Brain pericyte (primary cell): ENCODE data around the gene DNASE1.
A peak's percentile ranks its signal among the peaks of the same experiment; 100 is the strongest.

Experiments
- DNase-seq: peaks from one replicate; pipeline ENCODE4 v3.0.0-alpha.2; 2012; ENCODE audit warnings: low read depth, low spot score

The DNASE1 gene

DNA sequence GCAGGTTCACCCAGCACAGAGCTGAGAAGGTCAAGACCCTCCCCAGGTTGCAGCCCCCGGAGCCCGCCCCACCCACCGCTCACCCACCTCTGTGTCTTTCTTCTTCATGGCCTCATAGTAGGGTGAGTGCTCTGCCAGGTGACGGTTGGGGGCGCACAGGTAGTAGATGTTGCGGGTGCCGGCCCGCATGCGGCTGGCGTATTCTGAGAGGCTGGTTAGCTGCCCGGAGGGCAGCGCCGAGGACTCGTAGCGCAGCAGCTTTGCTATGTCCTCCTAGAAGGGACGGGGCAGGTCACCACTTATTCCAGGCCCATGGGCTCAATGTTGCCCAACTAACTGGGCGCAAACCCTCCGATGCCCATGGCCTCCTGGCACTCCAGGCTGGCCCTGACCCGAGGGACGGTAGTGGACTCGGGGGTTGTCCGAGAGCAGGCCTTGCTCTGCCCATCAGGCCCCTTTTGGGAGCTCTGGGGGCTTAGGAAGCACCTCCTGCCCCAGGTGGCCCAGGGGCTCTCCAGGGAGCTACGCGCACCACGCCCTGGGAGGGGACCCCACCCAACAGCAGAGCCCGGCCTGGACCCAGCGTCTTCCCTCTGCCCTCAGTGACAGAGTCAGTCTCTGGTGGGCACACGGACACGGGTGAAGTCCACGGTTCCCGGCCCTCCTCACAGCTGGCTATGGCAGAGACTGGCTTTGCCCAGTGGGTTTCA is 9.9 kb downstream of the DNASE1 start:
- no peak for DNase-seq

- DNase-seq, result no peak
These were observed 11.0 kb downstream of the DNASE1 start for GRCh38 chr16:3665508-3665907.

DNA sequence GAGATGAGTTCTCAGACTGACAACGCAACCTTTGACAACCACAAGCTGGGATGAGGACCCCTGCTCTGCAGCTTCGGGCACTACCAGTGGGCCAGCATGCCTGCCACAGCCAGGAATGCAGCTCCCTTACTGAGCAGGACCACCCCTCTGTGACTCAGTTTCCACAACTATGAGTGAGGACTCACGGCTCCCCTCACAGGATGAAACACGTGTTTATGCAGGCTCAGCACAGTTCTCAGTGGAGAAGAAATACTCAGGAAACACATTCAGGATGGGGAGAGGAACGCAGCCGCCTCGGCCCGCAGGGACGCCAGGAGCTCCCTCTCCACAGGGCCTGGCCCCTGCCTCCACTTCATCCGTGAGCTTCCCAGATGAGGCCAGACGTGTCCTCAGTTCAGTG is 14.1 kb downstream of the DNASE1 start:
- DNase-seq, result no peak

GRCh38 chr16:3669082-3669481 is 14.6 kb downstream of the DNASE1 start:
- no peak for DNase-seq

DNA sequence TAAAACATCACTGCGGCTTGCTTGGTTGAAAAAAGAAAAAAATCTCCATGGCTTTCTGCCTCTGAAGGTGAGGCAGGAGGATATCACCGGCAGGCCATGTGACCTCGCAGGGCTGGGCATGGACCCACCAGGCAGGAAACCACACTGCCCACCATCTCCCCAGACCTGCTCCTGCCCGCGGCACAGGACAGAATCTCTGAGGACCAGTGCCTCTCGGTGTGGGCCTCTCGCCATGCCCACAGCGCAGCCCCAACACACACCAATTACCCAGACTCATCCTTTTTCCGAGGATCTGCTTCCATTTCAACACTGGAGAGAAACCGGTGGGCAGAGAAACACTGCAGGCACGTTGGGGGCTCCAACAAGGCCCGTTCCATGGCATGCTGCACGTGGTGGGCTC is 16.2 kb downstream of the DNASE1 start:
- no peak for DNase-seq

- no peak for DNase-seq
These were observed 16.9 kb downstream of the DNASE1 start for GRCh38 chr16:3671424-3671823.

GRCh38 chr16:3672571-3673041 is 18.1 kb downstream of the DNASE1 start:
- no peak for DNase-seq

DNA sequence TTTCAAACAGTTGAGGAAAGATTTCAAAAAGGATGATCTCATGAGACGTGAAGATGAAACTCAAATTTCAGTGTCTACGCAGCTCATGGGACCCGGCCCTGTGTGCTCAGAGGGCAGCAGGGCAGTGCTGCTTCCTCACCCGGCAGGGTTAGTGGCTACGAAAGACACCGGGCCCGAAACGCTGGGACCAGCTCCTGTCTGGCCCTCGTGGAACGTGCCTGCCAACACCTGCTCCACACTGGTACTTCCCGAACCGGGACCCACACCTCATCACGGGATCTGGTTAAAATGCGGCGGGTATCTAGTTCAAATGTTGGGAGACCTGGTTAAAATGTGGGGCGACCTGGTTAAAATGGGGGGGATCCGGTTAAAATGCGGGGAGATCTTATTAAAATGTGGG is 18.7 kb downstream of the DNASE1 start:
- DNase-seq, result no peak

DNA sequence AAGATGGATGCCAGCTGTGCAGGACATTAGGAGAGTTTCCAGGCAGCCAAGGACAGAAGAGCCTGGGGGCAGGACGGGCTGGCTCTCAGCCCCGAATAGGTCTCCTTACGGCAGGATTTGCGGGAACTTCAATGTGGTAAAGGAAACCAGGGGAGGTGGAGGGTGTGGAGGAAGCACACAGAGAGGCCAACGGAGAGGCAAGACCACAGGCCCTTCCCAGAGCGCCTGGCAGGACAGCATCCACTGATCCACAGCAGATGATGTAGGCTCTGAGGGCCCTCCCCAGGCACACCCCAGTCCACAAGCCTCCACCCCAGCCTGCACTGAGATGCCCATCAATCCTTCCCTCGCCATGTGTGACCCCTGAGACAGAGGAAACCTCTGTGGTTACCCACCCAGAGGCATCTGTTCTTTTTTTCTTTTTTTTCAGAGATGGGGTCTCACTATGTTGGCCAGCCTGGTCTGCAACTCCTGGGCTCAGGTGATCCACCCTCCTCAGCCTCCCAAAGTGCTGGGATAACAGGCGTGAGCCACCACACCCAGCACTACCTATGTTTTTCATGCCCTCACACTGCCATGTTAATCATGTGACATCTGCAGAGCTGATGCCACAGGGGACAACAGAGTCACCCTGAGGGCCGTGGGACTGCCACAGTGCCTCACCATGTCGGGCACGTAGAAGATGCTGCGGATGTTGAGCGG is 19.3 kb downstream of the DNASE1 start:
- no peak for DNase-seq

GRCh38 chr16:3674513-3675295 is 20.2 kb downstream of the DNASE1 start:
- no peak for DNase-seq

DNA sequence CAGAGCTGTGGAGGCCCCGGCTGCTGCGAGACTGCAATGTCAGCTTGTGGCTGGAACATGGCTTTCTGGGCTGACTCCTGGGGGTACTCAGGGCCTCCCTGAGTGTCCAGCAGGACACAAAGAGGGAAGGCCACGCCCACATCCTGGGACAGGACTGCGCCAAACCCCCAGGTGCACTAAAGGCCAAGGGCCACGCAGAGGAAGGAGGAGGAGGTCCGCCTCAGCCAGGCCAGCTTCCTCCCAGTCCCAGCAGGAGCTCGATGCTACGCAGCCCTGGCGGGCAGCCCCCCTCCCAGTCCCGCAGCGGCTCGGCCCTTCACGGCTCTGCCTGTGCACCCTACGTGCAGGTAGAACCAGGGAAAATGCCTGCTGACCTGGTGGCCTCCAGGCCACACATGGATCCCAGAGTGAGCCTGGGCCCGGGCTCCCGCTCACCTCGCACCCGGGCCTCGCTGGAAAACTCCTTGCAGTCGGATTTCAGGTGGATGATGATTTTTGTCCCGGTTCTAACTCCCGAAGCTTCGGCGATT is 21.2 kb downstream of the DNASE1 start:
- DNase-seq, result no peak

DNA sequence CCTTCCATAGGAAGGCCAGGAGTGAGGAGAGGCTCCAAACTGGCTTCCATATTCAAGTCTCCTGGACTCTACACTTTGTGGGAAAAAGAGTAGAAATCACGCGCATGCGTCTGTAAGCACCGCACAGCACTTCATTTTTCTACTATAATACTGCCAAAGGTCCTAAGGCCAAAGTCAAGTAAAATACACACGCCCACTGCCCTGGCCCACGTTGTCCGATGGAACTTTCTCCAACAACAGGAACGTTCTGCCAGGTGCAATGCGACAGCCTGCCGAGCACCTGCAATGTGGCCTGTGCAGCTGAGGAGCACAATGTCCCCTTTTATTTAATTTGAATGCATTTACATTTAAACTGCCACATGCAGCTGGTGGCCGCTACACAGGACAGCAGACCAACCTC is 23.5 kb downstream of the DNASE1 start:
- no peak for DNase-seq

- DNase-seq, result no peak
These were observed 26.7 kb downstream of the DNASE1 start for GRCh38 chr16:3681206-3681605.

DNA sequence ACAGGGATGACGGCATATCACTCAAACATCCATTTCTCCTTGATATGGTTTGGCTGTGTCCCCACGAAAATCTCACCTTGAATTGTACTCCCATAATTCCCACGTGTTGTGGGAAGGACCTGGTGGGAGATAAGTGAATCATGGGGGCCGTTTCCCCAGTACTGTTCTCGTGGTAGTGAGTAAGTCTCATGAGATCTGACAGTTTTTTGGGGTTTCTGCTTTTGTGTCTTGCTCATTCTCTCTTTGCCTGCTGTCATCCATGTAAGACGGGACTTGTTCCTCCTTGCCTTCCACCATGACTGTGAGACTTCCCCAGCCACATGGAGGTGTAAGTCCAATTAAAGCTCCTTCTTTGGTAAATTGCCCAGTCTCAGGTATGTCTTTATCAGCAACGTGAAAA is 32.5 kb downstream of the DNASE1 start:
- DNase-seq, result no peak

GRCh38 chr16:3687792-3688191 is 33.3 kb downstream of the DNASE1 start:
- DNase-seq, result no peak

- no peak for DNase-seq
These were observed 35.2 kb downstream of the DNASE1 start for GRCh38 chr16:3689731-3690130.

DNA sequence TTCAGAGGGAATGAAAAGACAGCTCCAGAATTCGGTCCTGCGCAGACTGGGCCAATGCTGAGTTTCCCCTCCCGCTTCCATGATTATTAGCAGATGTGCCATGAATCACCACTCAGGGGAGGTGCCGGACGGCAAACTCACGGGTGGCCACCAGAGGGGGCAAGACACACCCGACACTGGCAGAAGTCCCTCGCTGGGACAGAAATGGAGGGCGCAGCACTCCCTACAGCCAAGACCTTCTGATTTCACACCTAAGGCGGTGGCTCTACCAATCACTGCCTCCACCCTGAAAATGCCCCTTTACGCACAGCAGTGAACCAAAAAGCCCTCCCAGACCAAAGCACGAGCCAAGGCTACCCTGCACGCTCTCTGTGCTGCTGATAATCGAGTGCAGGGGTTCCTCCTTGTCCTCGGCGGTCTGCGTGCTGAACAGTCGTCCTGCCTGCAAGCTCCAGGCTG is 36.0 kb downstream of the DNASE1 start:
- DNase-seq, result peak; percentile 91

DNA sequence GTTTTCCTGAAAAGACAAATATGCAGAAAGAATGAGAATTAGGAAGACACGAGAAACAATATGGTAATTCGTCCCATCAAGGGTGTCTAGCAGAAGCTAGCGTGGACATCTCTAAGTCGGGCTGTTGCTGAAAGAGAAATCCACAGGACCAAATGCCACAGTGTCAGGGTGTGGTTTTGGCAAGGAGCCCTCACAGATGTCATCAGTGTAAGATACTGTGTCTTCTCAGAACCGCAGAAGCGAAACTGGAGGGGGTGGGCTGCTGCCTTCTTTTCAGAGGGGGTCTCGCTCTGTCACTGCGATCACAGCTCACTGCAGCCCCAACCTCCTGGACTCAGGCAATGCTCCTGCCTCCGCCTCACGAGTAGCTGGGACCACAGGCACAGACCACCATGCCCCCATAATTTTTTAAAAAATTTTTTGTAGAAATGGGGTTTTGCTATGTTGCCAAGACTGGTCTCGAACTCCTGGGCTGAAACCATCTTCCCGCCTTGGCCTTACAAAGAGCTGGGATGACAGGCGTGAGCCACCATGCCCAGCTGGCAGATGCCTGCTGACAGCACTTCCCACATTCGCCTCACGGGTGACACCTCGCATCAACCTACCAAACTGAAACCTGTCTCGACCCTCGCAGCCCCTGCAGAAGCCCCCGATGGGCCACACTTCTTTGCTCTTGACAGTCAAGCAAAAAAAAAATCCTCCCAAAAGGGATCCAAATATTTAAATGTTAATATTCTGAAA is 36.7 kb downstream of the DNASE1 start:
- DNase-seq, result no peak

- DNase-seq, result no peak
These were observed 37.3 kb downstream of the DNASE1 start for GRCh38 chr16:3691761-3692160.

DNA sequence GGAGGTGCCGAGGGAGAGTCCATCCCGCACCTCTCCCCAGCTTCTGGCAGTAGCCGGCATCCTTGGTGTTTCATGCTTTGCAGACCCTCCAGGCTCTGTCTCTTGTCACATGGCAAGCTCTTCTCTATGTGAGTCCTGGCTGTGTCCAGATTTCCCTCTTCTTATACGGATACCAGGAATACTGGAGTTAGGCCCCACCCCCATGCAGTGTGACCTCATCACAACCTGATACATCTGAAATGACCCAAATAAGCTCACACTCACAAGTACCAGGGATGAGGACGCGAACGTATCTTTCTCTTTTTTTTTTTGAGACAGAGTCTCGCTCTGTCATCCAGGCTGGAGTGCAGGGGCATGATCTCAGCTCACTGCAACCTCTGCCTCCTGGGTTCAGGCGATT is 39.6 kb downstream of the DNASE1 start:
- DNase-seq, result no peak

DNA sequence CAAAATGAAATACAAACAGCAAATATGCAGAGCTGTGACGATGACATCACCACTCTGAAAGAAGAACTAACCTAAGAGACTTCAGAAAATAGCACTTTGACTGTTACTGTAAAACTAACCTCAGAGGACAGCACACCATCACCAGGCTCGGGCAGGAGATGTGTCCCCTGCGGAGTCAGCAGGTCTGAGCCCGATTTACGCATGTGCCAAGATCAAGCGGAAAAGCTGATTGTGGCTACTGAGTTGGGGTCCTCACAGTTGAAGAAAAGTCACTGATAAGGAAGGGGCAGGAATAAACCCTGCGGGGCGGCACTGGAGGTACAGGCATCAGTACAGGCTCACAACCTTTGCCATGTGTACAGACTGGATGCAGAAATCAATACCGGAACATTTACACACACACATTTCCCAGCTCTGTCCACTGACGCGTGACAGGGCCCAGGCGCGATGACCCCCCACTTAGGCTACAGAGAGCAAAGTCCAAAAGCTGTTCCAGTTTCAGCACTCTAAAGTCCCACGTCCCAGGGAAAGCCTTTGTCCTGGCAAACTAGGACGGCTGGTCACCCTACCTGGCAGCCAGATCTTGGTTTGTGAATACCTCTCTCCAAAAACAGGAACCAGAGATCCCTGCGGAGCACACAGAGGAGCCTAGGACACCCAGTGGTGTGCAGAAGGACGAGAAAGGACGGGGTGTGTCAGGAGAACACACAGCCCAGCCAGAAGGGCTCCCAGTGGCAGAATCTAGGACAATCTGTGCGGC is 41.3 kb downstream of the DNASE1 start:
- DNase-seq, result no peak
